Measurements from ENCODE around the gene MANBA. TPM values are rescaled to one million over a fixed set of nuclear protein-coding genes. Genes with fewer than 3 reads are reported as not detected.
A peak's percentile ranks its signal among the peaks of the same experiment; 100 is the strongest.
"Not testable (repeated sequence)": the region's sequence is repeated elsewhere in the genome, so short reads cannot be mapped to it uniquely, and the experiment has no call there.

Gene MANBA
- total RNA-seq, 6 experiments from 2014 or later, result 31.2 to 57.9 (median 36.0) TPM

DNA sequence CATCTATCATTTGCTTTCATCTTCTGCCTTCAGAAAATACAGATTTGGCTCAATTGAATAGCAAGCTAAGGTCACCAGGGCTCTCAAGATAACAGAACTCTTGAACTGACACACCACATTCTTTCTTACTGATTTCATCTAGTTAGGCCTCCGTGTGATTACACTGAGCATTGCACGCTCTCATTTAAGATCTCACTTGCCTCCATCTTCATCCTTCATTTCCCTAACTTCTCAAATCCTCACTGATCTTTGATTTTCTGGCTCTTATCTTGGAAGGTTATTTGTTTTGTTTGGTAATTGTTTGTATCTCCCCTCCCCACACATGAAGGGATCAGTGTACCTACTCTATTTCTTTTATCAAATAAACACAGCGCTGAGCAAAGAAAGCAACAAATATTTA lies 47.7 kb downstream of the MANBA start:
- H3K4me1 Mint-ChIP-seq (ENCODE audit: low read depth), result peaks cover 51% of the 10 kb centered on the region
- peak overlapping the region; percentile 27; the same call in 1 of the 2 replicates for H3K4me3 Mint-ChIP-seq
- TF ChIP-seq, protein P1, sequence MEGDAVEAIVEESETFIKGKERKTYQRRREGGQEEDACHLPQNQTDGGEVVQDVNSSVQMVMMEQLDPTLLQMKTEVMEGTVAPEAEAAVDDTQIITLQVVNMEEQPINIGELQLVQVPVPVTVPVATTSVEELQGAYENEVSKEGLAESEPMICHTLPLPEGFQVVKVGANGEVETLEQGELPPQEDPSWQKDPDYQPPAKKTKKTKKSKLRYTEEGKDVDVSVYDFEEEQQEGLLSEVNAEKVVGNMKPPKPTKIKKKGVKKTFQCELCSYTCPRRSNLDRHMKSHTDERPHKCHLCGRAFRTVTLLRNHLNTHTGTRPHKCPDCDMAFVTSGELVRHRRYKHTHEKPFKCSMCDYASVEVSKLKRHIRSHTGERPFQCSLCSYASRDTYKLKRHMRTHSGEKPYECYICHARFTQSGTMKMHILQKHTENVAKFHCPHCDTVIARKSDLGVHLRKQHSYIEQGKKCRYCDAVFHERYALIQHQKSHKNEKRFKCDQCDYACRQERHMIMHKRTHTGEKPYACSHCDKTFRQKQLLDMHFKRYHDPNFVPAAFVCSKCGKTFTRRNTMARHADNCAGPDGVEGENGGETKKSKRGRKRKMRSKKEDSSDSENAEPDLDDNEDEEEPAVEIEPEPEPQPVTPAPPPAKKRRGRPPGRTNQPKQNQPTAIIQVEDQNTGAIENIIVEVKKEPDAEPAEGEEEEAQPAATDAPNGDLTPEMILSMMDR (IDR thresholded peaks at IDR 0.05), result no peak; the same call in 1 of the 2 replicates
- peaks cover 41% of the 10 kb centered on the region for H3K36me3 Mint-ChIP-seq (ENCODE audit: low read depth)
- H3K9me3 Mint-ChIP-seq, result peaks cover 5% of the 10 kb centered on the region; the same call in 1 of the 2 replicates
- peak overlapping the region; percentile 82 for H3K27ac Mint-ChIP-seq
- H3K27me3 Mint-ChIP-seq (ENCODE audit: insufficient read depth), result no peaks in the 10 kb centered on the region
- DNase-seq, result peak; percentile 35

DNA sequence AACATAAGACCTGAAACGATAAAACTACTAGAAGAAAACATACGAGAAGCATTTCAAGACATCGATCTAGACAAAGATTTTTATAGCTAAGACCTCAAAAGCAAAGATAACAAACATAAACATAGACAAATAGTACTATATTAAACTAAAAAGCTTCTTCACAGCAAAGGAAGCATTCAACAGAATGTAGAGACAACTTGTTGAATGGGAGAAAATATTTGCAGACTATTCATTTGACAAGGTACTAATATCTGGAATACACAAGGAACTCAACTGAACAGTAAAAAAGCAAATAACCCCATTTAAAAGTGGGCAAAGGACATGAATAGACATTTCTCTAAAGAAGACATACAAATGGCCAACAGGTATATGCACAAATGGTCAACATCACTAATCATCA lies 49.8 kb downstream of the MANBA start:
- Mint-ChIP-seq H3K27ac (no peak overlapping the region), H3K36me3 (ENCODE audit: low read depth) (peaks cover 35% of the 10 kb centered on the region), H3K9me3 (no peaks in the 10 kb centered on the region), H3K27me3 (ENCODE audit: insufficient read depth) (no peaks in the 10 kb centered on the region), H3K4me3 (no peak overlapping the region), H3K4me1 (ENCODE audit: low read depth) (peaks cover 35% of the 10 kb centered on the region)
- no peak for DNase-seq
- TF ChIP-seq, protein P1 (IDR thresholded peaks at IDR 0.05), result no peak

DNA sequence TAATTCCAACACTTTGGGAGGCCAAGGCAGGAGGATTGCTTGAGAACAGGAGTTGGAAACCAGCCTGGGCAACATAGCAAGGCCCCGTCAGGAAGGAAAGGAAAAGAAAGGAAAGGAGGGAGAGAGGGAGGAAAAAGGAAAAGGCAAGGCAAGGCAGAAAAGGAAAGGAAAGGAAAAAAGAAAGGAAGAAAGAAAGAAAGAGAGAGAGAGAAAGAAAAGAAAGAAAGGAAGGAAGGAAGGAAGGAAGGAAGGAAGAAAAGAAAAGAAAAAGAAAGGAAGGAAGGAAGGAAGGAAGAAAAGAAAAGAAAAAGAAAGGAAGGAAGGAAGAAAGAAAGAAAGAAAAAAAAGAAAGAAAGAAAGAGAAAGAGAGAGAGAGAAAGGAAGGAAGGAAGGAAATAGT lies 51.7 kb downstream of the MANBA start:
- H3K9me3 Mint-ChIP-seq, H3K27ac Mint-ChIP-seq: not testable (repeated sequence)
- H3K36me3 Mint-ChIP-seq (ENCODE audit: low read depth), result peaks cover 32% of the 10 kb centered on the region

DNA sequence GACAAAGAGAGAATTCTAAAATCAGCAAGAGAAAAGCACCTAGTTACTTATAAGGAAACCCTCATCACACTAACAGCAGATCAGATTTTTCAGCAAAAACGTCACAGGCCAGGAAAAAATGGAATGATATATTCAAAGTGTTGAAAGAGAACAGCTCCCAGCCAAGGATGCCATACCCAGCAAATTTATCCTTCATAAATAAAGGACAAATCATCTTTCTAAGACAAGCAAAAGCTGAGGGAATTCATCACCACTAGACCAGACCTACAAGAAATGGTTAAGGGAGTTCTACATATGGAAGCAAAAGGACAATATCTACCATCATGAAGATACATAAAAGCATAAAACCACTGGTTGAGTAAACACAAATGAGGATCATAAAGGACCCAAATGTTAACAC lies 53.6 kb downstream of the MANBA start:
- Mint-ChIP-seq H3K36me3 (ENCODE audit: low read depth) (peaks cover 29% of the 10 kb centered on the region), H3K9me3 (no peaks in the 10 kb centered on the region), H3K4me1 (ENCODE audit: low read depth) (peaks cover 22% of the 10 kb centered on the region), H3K27ac (no peak overlapping the region), H3K4me3 (no peak overlapping the region), H3K27me3 (ENCODE audit: insufficient read depth) (peaks cover 4% of the 10 kb centered on the region; the same call in 1 of the 2 replicates)
- TF ChIP-seq, protein P1 (IDR thresholded peaks at IDR 0.05), result no peak
- no peak for DNase-seq

More for the DNA sequence above, 51.7 kb downstream of the MANBA start:
- H3K4me1 Mint-ChIP-seq (ENCODE audit: low read depth), result peaks cover 35% of the 10 kb centered on the region
- DNase-seq; H3K27me3 Mint-ChIP-seq (ENCODE audit: insufficient read depth); H3K4me3 Mint-ChIP-seq: not testable (repeated sequence)

DNA sequence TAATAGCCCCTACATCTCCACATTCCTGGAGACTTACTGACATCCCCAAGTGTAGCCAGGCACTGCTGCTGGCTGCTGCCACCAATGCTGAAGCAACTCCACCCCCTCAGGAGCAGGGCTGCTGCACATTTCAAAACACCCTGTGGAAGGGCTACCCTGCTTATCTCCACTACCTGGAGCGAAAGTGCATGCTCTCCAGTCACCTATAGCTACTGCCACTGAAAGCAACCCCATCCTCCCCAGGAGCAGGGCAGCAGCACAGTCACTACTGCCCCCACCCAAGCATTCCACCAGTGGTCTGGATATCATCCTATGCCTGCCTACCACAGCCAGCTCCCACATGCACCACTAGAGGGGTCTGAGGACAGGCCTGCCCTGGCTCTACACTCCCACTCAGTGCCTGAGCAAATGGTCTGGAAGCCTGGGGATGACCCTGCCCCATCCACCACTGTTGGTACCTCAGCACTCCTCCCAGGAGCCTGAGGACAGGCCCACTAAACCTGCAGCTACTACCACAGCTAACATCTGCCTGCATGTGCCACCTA lies 55.3 kb downstream of the MANBA start:
- no peak for DNase-seq
- Mint-ChIP-seq H3K4me1 (ENCODE audit: low read depth) (peaks cover 10% of the 10 kb centered on the region), H3K36me3 (ENCODE audit: low read depth) (peaks cover 17% of the 10 kb centered on the region), H3K27me3 (ENCODE audit: insufficient read depth) (peaks cover 4% of the 10 kb centered on the region; the same call in 1 of the 2 replicates), H3K27ac (no peak overlapping the region), H3K4me3 (no peak overlapping the region), H3K9me3 (no peaks in the 10 kb centered on the region)
- TF ChIP-seq, protein P1 (IDR thresholded peaks at IDR 0.05), result no peak

DNA sequence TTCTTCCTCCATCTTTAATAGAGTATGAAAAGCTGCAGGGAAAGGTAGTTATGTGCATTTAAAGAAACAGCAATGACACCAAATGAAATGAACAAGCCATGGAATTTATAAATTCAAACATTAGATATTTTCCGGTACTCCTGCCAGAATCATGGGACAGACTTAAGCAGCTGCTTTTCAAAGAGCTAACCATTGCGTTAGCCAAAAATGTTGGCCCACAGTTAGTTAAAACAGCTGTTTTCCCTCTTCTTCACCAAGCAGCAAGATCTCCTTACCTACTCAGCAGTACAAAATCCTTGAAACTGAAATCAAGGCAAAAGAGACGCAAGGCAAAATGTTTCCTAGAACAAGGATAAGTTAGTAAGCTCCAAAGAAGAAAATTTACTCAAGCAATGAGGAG lies 64.0 kb downstream of the MANBA start:
- peaks cover 41% of the 10 kb centered on the region for H3K36me3 Mint-ChIP-seq (ENCODE audit: low read depth)
- DNase-seq, result no peak
- H3K4me3 Mint-ChIP-seq, result no peak overlapping the region
- no peak overlapping the region for H3K27ac Mint-ChIP-seq
- TF ChIP-seq, protein P1 (IDR thresholded peaks at IDR 0.05), result no peak
- peaks cover 35% of the 10 kb centered on the region for H3K4me1 Mint-ChIP-seq (ENCODE audit: low read depth)
- no peaks in the 10 kb centered on the region for H3K9me3 Mint-ChIP-seq
- H3K27me3 Mint-ChIP-seq (ENCODE audit: insufficient read depth), result 0 out of 2 replicates have a peak, but pooled peaks cover 1% of the 10 kb centered on the region

Measured in HFFc6 (cell line).